Mesenchymal stem cell (in vitro differentiated cells and primary cell): Measurements from ENCODE around the gene PRKAG3.
A peak's percentile ranks its signal among the peaks of the same experiment; 100 is the strongest.

Source experiments
- DNase-seq: peaks from one replicate; pipeline ENCODE4 v3.0.0-alpha.2; 2013
- H2AFZ ChIP-seq: one replicate; pipeline ENCODE4 v1.6.1; 2013; ENCODE audit warnings: low read depth, mild to moderate bottlenecking, control low read depth, inconsistent platforms, low read length, moderate library complexity
- H2AK5ac ChIP-seq: 2 replicates; pipeline ENCODE4 v1.6.1; 2013; ENCODE audit warnings: low read length, moderate library complexity, mild to moderate bottlenecking, inconsistent platforms; ENCODE audit not compliant: severe bottlenecking
- H2BK120ac ChIP-seq: one replicate; pipeline ENCODE4 v1.6.1; 2013; ENCODE audit warnings: low read depth, mild to moderate bottlenecking, inconsistent platforms, low read length, moderate library complexity
- H2BK12ac ChIP-seq, 2 experiments: one replicate each; pipeline ENCODE4 v1.6.1; 2013; ENCODE audit warnings: inconsistent platforms in 2 of 2, low read length in 2 of 2, mild to moderate bottlenecking in 2 of 2, moderate library complexity in 2 of 2, control low read depth in 1 of 2
- H2BK15ac ChIP-seq: one replicate; pipeline ENCODE4 v1.6.1; 2013; ENCODE audit warnings: mild to moderate bottlenecking, low read depth, inconsistent platforms; ENCODE audit not compliant: poor library complexity, severe bottlenecking
- H2BK5ac ChIP-seq: 2 replicates; pipeline ENCODE4 v1.6.1; 2013; ENCODE audit warnings: low read depth, mild to moderate bottlenecking, low read length, control low read depth, inconsistent platforms; ENCODE audit not compliant: poor library complexity, severe bottlenecking
- H3K14ac ChIP-seq, 2 experiments: one replicate each; pipeline ENCODE4 v1.6.1; 2013; ENCODE audit warnings: inconsistent platforms in 2 of 2, low read length in 2 of 2, control low read depth in 1 of 2, mild to moderate bottlenecking in 1 of 2, moderate library complexity in 1 of 2
- H3K18ac ChIP-seq, 2 experiments: one replicate each; pipeline ENCODE4 v1.6.1; 2013; ENCODE audit warnings: inconsistent platforms in 2 of 2, low read length in 2 of 2, control low read depth in 1 of 2, low read depth in 1 of 2, mild to moderate bottlenecking in 1 of 2
- H3K23ac ChIP-seq, 2 experiments: one replicate each; pipeline ENCODE4 v1.6.1; 2013; ENCODE audit warnings: inconsistent platforms in 2 of 2, low read length in 2 of 2, mild to moderate bottlenecking in 2 of 2, moderate library complexity in 2 of 2, control low read depth in 1 of 2
- H3K27ac ChIP-seq: 2 replicates; pipeline ENCODE4 v1.5.1; 2013; ENCODE audit warnings: mild to moderate bottlenecking, moderate library complexity, low read length, control low read depth, inconsistent platforms; ENCODE audit not compliant: poor library complexity, severe bottlenecking
- H3K27me3 ChIP-seq, 2 experiments: 2 replicates each; pipeline versions ENCODE4 v1.6.1 to v1.7.0; 2013; ENCODE audit warnings: low read length in 2 of 2, mild to moderate bottlenecking in 2 of 2, moderate library complexity in 2 of 2, control low read depth in 1 of 2, inconsistent platforms in 1 of 2; ENCODE audit not compliant: control insufficient read depth in 1 of 2, insufficient read depth in 1 of 2
- H3K36me3 ChIP-seq, 2 experiments: 2 replicates each; pipeline versions ENCODE4 v1.6.1 to v1.7.0; 2013; ENCODE audit warnings: low read length in 2 of 2, control low read depth in 1 of 2, inconsistent platforms in 1 of 2, low read depth in 1 of 2, mild to moderate bottlenecking in 1 of 2; ENCODE audit not compliant: insufficient read depth in 2 of 2, control insufficient read depth in 1 of 2
- H3K4ac ChIP-seq, 2 experiments: one replicate each; pipeline ENCODE4 v1.6.1; 2013; ENCODE audit warnings: inconsistent platforms in 2 of 2, low read length in 2 of 2, mild to moderate bottlenecking in 2 of 2, moderate library complexity in 2 of 2, control low read depth in 1 of 2, low read depth in 1 of 2
- H3K4me1 ChIP-seq: 2 replicates; pipeline ENCODE4 v1.6.1; 2013; ENCODE audit warnings: low read depth, low read length, control low read depth; ENCODE audit not compliant: control insufficient read depth, insufficient read depth
- H3K4me2 ChIP-seq: 2 replicates; pipeline ENCODE4 v1.6.1; 2013; ENCODE audit warnings: low read length, mild to moderate bottlenecking, inconsistent platforms; ENCODE audit not compliant: poor library complexity, severe bottlenecking
- H3K4me3 ChIP-seq, 2 experiments: 2 replicates each; pipeline versions ENCODE4 v1.5.1 to v1.7.0; 2013; ENCODE audit warnings: low read length in 2 of 2, mild to moderate bottlenecking in 2 of 2, control low read depth in 1 of 2, low read depth in 1 of 2; ENCODE audit not compliant: insufficient read depth in 1 of 2
- H3K79me1 ChIP-seq: replicated peaks from 2 replicates; pipeline ENCODE4 v1.6.1; 2013; ENCODE audit warnings: mild to moderate bottlenecking, control low read depth, low read length, inconsistent platforms; ENCODE audit not compliant: poor library complexity, severe bottlenecking
- H3K9ac ChIP-seq: 2 replicates; pipeline ENCODE4 v1.7.0; 2013; ENCODE audit warnings: mild to moderate bottlenecking, low read length, moderate library complexity
- H3K9me3 ChIP-seq: 2 replicates; pipeline ENCODE4 v1.7.0; 2013; ENCODE audit warnings: mild to moderate bottlenecking, low read length; ENCODE audit not compliant: control insufficient read depth
- H4K8ac ChIP-seq: one replicate; pipeline ENCODE4 v1.6.1; 2013; ENCODE audit warnings: inconsistent platforms, mild to moderate bottlenecking, low read length, moderate library complexity
- H4K91ac ChIP-seq: one replicate; pipeline ENCODE4 v1.6.1; 2013; ENCODE audit warnings: mild to moderate bottlenecking, low read length, inconsistent platforms
- WGBS: methylation state at CpG from one replicate; pipeline ENCODE4 v1.1.7; 2013; ENCODE audit warnings: mixed read lengths; 5-methylcytosine and 5-hydroxymethylcytosine counted together

The PRKAG3 gene

GRCh38 chr2:218781691-218782527 lies 49.7 kb downstream of the PRKAG3 start, which contains the start of gene CYP27A1:
TSS of gene CYP27A1 (plus strand) at chr2:218782147. CDS start at chr2:218782183, 36 bp downstream.
- H3K79me1 ChIP-seq = peaks cover 13% of the 10 kb centered on the region
- H3K4ac ChIP-seq = peak within 1 kb of the TSS; percentile 62 to 94
- H2BK12ac ChIP-seq = no peak within 1 kb of the TSS
- H2BK15ac ChIP-seq = peak within 1 kb of the TSS; percentile 48
- 2% methylated on average over 76 of the region's 76 CpGs for WGBS
- no peak within 1 kb of the TSS for H2AK5ac ChIP-seq
- H2AFZ ChIP-seq = peak within 1 kb of the TSS; percentile 54
- no peaks in the 10 kb centered on the region for H3K36me3 ChIP-seq
- peak within 1 kb of the TSS; percentile 95 for H4K8ac ChIP-seq
- H3K9me3 ChIP-seq = peaks cover 9% of the 10 kb centered on the region
- H3K9ac ChIP-seq = peak within 1 kb of the TSS; percentile 91
- H3K4me2 ChIP-seq = peak within 1 kb of the TSS; percentile 73
- H2BK120ac ChIP-seq = peak within 1 kb of the TSS; percentile 78
- H3K23ac ChIP-seq = peak within 1 kb of the TSS; percentile 46 to 93
- peak within 1 kb of the TSS; percentile 82 to 86 for H3K18ac ChIP-seq
- peak within 1 kb of the TSS in 1 of 2 experiments; percentile 63 for H3K14ac ChIP-seq
- peak within 1 kb of the TSS; percentile 10 for H3K27ac ChIP-seq
- H3K4me3 ChIP-seq = peak within 1 kb of the TSS; percentile 82 to 84
- peak; percentile 33 for DNase-seq
- no peaks in the 10 kb centered on the region for H3K27me3 ChIP-seq
- H2BK5ac ChIP-seq = no peak within 1 kb of the TSS
- H4K91ac ChIP-seq = peak within 1 kb of the TSS; percentile 90
- H3K4me1 ChIP-seq = peaks cover 19% of the 10 kb centered on the region

GRCh38 chr2:218780851-218781690 lies 50.5 kb downstream of the PRKAG3 start:
- Histone ChIP-seq H3K27me3 (no peaks in the 10 kb centered on the region), H3K14ac (no peak overlapping the region), H2BK120ac (no peak overlapping the region), H3K27ac (no peak overlapping the region), H3K9ac (peak overlapping the region; percentile 91), H4K8ac (no peak overlapping the region), H3K9me3 (peaks cover 16% of the 10 kb centered on the region), H3K4me2 (peak overlapping the region; percentile 73), H3K18ac (peak overlapping the region in 1 of 2 experiments; percentile 82), H3K4me1 (peaks cover 18% of the 10 kb centered on the region), H2AK5ac (no peak overlapping the region), H3K23ac (no peak overlapping the region), H4K91ac (no peak overlapping the region), H2BK5ac (no peak overlapping the region), H3K4me3 (peak overlapping the region; percentile 82 to 84), H2AFZ (no peak overlapping the region), H3K4ac (no peak overlapping the region), H3K79me1 (peaks cover 9% of the 10 kb centered on the region), H2BK12ac (no peak overlapping the region), H3K36me3 (no peaks in the 10 kb centered on the region), H2BK15ac (no peak overlapping the region)
- DNase-seq = no peak
- WGBS = 56% methylated on average over 5 of the region's 15 CpGs

- H3K27ac ChIP-seq = no peak overlapping the region
- H2BK5ac ChIP-seq = no peak overlapping the region
- peaks cover 18% of the 10 kb centered on the region for H3K9me3 ChIP-seq
- DNase-seq = no peak
- H4K8ac ChIP-seq = no peak overlapping the region
- H3K79me1 ChIP-seq = peaks cover 8% of the 10 kb centered on the region
- H3K23ac ChIP-seq = no peak overlapping the region
- no peak overlapping the region for H3K4me3 ChIP-seq
- H3K9ac ChIP-seq = no peak overlapping the region
- H2AK5ac ChIP-seq = no peak overlapping the region
- WGBS = 95% methylated on average over 1 of the region's 2 CpGs
- peaks cover 13% of the 10 kb centered on the region for H3K4me1 ChIP-seq
- no peak overlapping the region for H4K91ac ChIP-seq
- no peak overlapping the region for H2BK15ac ChIP-seq
- H3K36me3 ChIP-seq = no peaks in the 10 kb centered on the region
- H3K27me3 ChIP-seq = no peaks in the 10 kb centered on the region
- H3K4me2 ChIP-seq = no peak overlapping the region
- H3K14ac ChIP-seq = no peak overlapping the region
- H2AFZ ChIP-seq = no peak overlapping the region
- H3K4ac ChIP-seq = no peak overlapping the region
- no peak overlapping the region for H2BK120ac ChIP-seq
- H3K18ac ChIP-seq = no peak overlapping the region
- H2BK12ac ChIP-seq = no peak overlapping the region
These were observed 51.6 kb downstream of the PRKAG3 start for GRCh38 chr2:218780046-218780445.
